GM12865 (cell line): ENCODE measurements around the gene AMPH.

ENCODE experiments used
- DNase-seq: peaks from one replicate; pipeline ENCODE4 v3.0.0; 2010; ENCODE audit warnings: low read depth
- H3K4me3 ChIP-seq: 2 replicates; pipeline ENCODE4 v1.5.1; 2011; ENCODE audit warnings: mild to moderate bottlenecking, low read depth, low read length, control low read depth
- CTCF ChIP-seq: IDR thresholded peaks from 2 replicates; pipeline ENCODE4 v1.5.1; 2011; ENCODE audit warnings: low read length, control low read depth, low read depth, inconsistent platforms; ENCODE audit not compliant: insufficient read depth; ENCODE audit errors: missing control alignments

Gene AMPH

GRCh38 chr7:38630720-38631673 is at the start of gene AMPH:
AMPH (minus strand) TSS chr7:38631373; CDS start chr7:38631351, 22 bp downstream.
- DNase-seq = no peak
- no peak for TF ChIP-seq CTCF
- H3K4me3 ChIP-seq = no peak within 1 kb of the TSS

- no peak for TF ChIP-seq CTCF
- H3K4me3 ChIP-seq = no peak overlapping the region
- no peak for DNase-seq
These were observed 48.2 kb upstream of the AMPH start for GRCh38 chr7:38679419-38679818.

- H3K4me3 ChIP-seq = no peak overlapping the region
- TF ChIP-seq CTCF = no peak
- no peak for DNase-seq
These were observed 47.5 kb upstream of the AMPH start for GRCh38 chr7:38678698-38679054.

- no peak for DNase-seq
- no peak for TF ChIP-seq CTCF
- H3K4me3 ChIP-seq = no peak overlapping the region
These were observed 47.0 kb upstream of the AMPH start for GRCh38 chr7:38677981-38678697.

GRCh38 chr7:38675494-38676106 is 44.4 kb upstream of the AMPH start:
- no peak overlapping the region for H3K4me3 ChIP-seq
- DNase-seq = no peak
- TF ChIP-seq CTCF = no peak

- H3K4me3 ChIP-seq = no peak overlapping the region
- TF ChIP-seq CTCF = no peak
- DNase-seq = no peak
These were observed 43.3 kb upstream of the AMPH start for GRCh38 chr7:38674513-38674912.
